ENCODE results near the gene MIEN1. TPM values are rescaled to one million over a fixed set of nuclear protein-coding genes. Genes with fewer than 3 reads are reported as not detected.
A peak's percentile ranks its signal among the peaks of the same experiment; 100 is the strongest.
"Not testable (repeated sequence)": the region's sequence is repeated elsewhere in the genome, so short reads cannot be mapped to it uniquely, and the experiment has no call there.

MIEN1 gene
- total RNA-seq, 1 donor from 2014 or later = 95.7 TPM

GRCh38 chr17:39703913-39704312 is 26.4 kb downstream of the MIEN1 start:
- no peak for TF ChIP-seq CTCF (conservative IDR thresholded peaks at IDR 0.05; ENCODE audit: low read depth, low read length)
- H3K4me3 ChIP-seq (ENCODE audit: low read depth, low read length) = no peak overlapping the region
- DNase-seq (ENCODE audit: low read depth) = no peak

- H3K4me3 ChIP-seq (ENCODE audit: low read depth, low read length) = no peak overlapping the region
- no peak for TF ChIP-seq CTCF (conservative IDR thresholded peaks at IDR 0.05; ENCODE audit: low read depth, low read length)
- no peak for DNase-seq (ENCODE audit: low read depth)
Measured at GRCh38 chr17:39702901-39703893, 27.1 kb downstream of the MIEN1 start.

GRCh38 chr17:39701784-39702422 is 28.4 kb downstream of the MIEN1 start:
- DNase-seq (ENCODE audit: low read depth) = no peak
- no peak for TF ChIP-seq CTCF (conservative IDR thresholded peaks at IDR 0.05; ENCODE audit: low read depth, low read length)
- peak overlapping the region; percentile 92 for H3K4me3 ChIP-seq (ENCODE audit: low read depth, low read length)

- no peak for DNase-seq (ENCODE audit: low read depth)
- no peak for TF ChIP-seq CTCF (conservative IDR thresholded peaks at IDR 0.05; ENCODE audit: low read depth, low read length)
Measured at GRCh38 chr17:39701012-39701783, 29.1 kb downstream of the MIEN1 start.

GRCh38 chr17:39700148-39700987 is 30.0 kb downstream of the MIEN1 start:
- no peak for DNase-seq (ENCODE audit: low read depth)
- no peak for TF ChIP-seq CTCF (conservative IDR thresholded peaks at IDR 0.05; ENCODE audit: low read depth, low read length)
- peak overlapping the region; percentile 92 for H3K4me3 ChIP-seq (ENCODE audit: low read depth, low read length)

More at GRCh38 chr17:39701012-39701783, 29.1 kb downstream of the MIEN1 start:
- H3K4me3 ChIP-seq (ENCODE audit: low read depth, low read length) = peak overlapping the region; percentile 92

GRCh38 chr17:39699818-39700147 is 30.5 kb downstream of the MIEN1 start, which contains the start of gene ERBB2:
ERBB2 (plus strand) TSS chr17:39700064; CDS start chr17:39700239, 175 bp downstream.
- H3K4me3 ChIP-seq (ENCODE audit: low read depth, low read length) = peak within 1 kb of the TSS; percentile 92
- no peak for DNase-seq (ENCODE audit: low read depth)
- no peak for TF ChIP-seq CTCF (conservative IDR thresholded peaks at IDR 0.05; ENCODE audit: low read depth, low read length)

- peak overlapping the region; percentile 92 for H3K4me3 ChIP-seq (ENCODE audit: low read depth, low read length)
- not testable (repeated sequence) for DNase-seq (ENCODE audit: low read depth)
Measured at GRCh38 chr17:39699157-39699817, 31.0 kb downstream of the MIEN1 start.

Measured in epithelial cell of proximal tubule (primary cell).